ENCODE data around the gene HASPIN.
"Not testable (repeated sequence)": the region's sequence is repeated elsewhere in the genome, so short reads cannot be mapped to it uniquely, and the experiment has no call there.

HASPIN gene

DNA sequence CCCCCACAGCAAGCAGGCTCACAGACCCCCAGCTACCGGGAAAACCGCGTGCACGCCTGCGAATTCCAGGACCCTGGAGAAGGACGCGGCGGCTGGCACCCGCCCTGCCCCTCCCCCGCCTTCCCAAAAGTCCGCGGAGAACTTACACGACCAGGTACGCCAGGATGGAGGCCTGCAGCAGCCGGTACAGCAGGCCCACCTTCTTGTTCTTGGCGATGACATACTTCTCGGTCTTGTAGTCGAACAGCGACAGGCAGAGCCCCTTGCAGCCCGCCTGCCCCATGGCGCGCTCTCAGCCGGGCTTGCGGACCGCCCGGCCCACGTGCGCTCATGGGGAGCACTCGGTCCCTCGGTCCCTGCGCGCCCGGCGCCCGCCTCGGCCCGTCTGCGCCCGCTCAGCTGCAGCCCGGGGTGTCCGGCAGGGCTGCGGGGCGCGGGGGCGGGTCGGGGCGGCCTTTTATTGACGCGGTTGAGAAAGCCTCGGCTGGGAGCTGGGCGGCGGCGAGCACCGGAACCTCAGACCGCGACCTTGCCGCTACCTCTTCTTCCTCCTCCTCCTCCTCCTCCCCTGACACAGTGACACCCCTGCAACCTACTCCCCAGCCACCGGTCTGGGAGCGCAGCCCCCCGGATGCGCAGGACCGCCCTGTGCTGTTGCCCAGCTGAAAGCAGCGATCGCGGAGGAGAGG is 27.8 kb upstream of the HASPIN start, which contains the start of gene P2RX5:
TSS of gene P2RX5 (minus strand) at position 433 of the 689 bp plus-strand sequence. CDS start at position 283, 150 bp downstream.
- no peak for DNase-seq (ENCODE audit: low read depth)

DNA sequence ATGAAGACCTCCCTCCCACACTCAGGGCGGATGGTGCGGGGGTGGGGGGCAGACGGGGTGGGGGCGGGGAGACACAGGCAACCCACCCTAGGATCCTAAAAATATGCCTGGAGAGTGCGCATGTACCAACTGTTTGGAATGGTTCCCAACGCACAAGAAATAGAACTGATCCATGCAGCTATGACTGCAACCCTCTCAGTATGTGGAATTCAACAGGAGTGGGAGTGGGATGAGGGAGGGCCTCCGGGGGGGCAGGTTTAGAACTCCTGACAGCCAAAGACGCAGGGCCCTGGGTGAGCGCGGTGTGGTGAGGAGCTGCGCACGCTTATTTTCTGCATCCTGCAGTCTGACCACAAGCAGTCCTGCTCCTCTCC is 26.6 kb upstream of the HASPIN start:
- DNase-seq (ENCODE audit: low read depth), result no peak

DNA sequence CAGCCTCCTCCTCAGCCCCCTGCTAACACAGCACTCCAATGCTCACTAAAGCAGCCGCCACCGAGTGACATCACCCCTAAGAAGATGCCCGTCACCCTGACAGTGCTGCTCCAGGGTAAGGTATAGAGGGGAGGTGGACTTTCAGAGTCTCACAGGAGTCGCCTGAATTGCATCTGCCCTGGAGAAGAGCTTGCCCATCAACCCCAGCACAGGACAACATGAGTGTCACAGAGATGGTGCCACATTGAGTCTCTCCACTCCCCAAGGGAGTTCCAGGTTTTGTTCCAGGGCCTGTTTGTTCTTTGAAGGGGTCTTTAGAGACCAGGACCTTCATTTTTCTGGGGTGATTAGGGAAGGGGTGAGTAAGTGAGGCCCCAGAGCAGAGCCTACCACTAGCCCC is 25.6 kb upstream of the HASPIN start:
- no peak for DNase-seq (ENCODE audit: low read depth)

DNA sequence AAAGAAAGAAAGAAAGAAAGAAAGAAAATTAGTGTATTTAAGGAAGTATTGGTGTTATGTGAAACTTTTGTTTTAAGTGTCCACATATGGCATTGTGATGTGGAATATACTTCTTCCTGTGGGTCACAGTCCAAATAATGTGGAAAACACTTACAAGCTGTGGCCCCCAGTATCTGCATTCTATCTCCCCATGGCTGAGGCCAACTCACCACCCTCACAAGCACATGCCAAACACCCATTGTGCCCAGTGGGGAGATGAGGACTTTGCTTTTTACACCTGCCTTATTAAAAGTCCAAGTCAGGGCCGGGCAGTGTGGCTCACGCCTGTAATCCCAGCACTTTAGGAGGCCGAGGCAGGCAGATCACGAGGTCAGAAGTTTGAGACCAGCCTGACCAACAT is 23.8 kb upstream of the HASPIN start:
- DNase-seq (ENCODE audit: low read depth), result no peak

DNA sequence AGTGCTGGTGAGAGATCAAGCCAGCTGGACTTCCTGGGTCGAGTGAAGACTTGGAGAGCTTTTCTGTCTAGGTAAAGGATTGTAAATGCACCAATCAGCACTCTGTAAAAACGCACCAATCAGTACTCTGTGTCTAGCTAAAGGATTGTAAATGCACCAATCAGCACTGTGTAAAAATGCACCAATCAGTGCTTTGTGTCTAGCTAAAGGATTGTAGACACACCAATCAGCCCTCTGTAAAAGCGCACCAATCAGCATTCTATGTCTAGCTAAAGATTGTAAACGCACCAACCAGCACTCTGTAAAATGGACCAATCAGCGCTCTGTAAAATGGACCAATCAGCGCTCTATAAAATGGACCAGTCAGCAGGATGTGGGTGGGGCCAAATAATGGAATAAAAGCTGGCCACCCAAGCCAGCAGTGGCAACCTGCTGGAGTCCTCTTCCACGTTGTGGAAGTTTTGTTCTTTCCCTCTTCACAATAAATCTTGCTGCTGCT is 21.6 kb upstream of the HASPIN start:
- not testable (repeated sequence) for DNase-seq (ENCODE audit: low read depth)

DNA sequence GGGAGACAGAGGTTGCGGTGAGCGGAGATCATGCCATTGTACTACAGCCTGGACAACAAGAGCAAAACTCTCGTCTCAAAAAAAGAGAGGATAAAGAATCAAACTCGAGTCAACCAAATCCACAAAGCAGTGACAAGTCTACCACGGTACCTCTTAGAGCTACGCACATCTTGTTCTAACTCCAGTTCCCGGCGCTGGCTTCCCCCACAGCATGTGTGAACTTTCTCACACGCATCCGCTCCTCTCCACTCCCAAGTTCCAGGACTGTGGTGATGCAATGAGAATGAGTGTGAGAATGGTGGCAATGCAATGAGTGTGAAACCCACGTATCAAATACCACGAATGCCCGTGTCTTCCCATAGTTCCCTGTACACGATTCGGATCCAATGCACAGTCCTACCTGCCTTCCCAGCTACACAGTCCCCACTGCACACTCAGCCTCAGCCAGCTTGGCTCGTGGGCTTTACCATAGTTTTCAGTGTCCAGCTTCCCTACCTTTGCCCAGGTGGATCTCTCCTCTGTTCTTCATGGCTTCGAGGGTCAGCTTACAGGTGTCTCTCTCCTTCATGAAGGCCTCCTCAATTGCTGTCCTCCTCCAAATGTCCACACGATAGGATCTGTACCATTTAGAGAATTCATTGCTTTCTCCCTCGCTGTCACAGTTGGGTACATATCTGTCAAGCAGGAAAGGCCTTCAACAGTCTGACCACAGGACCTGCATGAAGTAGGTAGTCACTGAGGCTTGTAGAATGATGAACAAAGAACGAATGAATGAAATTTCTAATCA is 18.6 kb upstream of the HASPIN start:
- DNase-seq (ENCODE audit: low read depth), result no peak

DNA sequence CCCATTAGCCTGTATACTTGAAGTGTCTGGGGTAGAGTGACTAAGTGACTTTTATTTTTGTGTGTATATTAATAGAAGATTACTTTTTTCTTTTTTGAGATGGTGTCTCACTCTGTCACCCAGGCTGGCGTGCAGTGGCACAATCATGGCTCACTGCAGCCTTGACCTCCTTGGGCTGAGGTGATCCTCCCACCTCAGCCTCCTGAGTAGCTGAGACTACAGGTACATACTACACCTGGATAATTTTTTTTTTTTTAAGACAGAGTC is 18.1 kb upstream of the HASPIN start:
- DNase-seq (ENCODE audit: low read depth), result not testable (repeated sequence)

DNA sequence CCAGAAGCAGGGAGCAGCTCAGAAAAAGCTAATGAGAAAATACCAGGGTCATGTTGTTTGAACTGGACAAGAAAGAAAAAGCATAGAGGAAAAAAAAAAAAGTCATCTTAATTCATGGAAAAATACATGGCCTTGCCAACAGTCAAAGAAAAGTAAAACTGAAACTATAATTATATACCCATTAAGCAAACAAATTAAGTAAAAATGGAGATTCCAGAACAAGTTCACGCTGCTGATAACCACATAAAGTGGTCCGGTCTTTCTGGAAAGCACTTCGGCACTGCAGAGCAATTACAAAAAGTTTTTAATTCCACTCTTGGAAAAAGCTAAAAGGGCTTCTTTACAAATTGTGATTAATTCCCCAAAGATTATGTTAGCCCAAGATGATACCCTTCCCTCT is 15.3 kb upstream of the HASPIN start:
- no peak for DNase-seq (ENCODE audit: low read depth)

DNA sequence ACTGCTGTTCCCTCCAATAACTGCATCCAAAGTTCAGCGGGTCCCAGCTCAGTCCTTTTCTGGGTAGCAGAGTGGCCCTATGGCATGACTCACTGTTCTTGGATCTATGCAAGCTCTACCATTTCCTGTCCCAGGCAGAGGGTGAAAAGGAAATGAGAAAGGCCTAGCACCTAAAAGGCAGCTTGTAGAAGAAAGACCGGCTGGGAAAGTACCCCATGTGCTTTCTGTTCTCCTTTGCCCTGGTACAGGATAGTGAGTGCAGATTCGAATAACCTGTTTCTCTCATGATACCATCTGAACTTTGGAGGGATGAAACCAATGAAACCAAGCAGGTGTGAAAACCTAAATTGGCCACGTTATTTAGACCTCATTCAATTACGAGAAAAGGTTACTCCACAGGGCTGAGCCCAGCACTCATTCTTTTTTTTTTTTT is 12.7 kb upstream of the HASPIN start:
- peak; percentile 58 for DNase-seq (ENCODE audit: low read depth)

DNA sequence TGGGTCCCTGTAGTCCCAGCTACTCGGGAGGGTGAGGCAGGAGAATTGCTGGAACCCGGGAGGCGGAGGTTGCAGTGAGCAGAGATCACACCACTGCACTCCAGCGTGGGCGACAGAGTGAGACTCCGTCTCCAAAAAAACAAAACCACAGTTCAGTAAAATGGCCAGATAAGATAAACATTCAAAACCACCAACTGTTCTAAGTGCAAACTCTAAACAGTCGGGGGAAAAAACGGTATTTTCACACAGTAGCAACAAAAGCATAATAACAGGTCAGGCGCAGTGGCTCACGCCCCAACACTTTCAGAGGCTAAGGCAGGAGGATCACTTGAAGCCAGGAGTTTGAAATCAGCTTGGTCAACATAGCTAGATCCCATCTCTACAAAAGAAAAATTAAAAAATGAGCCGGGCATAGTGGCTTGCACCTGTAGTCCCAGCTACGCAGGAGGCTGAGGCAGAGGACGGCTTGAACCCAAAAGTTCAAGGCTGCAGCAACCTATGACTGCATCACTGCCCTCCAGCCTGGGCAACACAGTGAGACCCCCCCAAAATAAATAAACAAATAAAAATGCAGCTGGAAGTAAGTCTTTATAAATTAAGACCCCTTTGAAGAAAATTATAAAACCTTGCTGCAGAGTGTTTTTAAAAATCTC is 10.8 kb upstream of the HASPIN start:
- no peak for DNase-seq (ENCODE audit: low read depth)

DNA sequence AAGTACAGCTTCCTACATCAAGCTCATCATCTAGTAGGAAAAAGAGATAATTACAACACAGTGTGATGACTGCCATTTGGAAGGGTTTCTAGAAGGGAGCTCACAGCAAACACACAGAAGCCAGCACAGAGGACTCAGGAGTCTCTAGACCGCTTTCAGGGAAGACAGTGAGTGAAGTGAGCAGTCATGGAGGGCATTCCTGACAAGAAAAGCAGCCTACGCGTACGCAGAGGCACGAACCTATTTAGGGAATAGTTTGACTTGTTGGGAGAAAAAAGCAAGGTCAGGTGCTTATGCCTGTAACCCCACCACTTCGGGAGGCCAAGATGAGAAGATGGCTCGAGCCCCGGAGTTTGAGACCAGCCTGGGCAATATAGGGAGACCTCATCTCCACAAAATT is 8.4 kb upstream of the HASPIN start:
- DNase-seq (ENCODE audit: low read depth), result no peak

DNA sequence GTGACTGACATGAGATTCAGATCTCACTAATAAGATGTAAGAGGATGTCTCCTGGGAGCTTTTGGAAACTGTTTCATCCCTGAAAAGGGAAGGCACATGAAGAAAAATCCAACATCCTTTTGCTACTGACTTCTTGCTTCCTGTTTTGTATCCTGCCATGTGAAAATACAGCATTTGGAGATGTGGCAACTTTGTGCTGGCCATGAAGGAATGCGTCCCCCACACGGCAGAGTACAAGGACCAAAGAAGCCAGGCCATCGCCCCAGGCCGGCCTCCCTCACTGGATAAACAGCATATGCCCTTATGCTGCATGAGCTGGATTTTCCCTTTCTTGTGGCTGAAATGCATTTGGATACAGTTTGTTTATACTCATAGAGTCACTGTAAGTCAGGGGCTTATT is 5.5 kb upstream of the HASPIN start:
- DNase-seq (ENCODE audit: low read depth), result no peak

DNA sequence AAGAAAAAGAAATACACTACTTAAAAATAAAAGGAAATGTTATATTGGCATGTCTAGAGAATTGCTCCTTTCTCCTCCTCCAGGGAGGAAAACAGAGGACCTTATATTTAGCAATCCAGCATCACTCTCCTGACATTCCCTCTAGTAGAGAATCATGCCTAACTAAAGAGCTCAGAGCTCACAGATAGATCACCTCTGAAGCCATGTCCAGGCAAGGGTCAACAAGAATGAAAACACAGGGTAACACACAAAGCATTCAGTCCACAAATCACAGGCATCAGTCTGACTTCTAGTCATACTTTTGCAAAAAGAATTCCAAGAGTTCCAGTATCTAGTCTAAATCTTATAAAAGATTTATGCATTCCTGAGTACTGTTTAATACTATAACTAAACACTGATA is 4.4 kb upstream of the HASPIN start:
- no peak for DNase-seq (ENCODE audit: low read depth)

DNA sequence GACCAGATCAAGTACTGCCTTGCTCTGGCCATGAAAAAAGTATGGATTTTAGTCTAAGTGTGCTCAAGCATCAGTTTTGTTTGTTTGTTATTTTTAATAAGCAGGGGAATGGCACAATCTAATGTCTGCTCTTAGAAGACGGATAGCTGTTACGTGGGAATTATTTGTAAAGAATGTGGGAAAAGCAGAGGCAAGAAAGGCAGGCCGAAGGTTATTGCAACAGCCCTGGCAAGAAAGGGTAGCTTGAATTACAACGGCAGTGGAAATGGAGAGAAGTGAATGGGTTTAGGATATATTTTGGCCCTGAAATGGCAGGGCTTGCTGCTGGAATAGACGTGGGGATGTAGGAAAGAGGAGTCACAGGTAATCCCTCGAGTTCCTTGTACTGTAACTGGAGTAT is 987 bp upstream of the HASPIN start:
- no peak for DNase-seq (ENCODE audit: low read depth)

DNA sequence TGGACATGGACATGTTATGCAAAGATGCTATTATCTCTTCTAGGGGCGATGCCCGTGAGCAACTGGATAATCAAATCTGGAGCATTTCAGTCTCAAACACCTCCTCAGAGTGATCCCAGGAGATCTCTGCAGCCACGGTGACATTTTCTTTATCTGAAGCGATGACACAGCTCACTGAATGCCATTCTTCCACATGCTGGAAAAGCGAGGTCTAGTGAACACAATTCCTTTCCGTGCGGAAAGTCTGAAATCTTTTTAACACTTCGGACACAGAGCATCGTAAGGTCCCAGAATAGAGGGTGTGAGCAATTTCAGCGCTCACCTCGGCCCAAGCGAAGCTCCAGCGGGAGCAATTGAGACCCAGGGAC is 531 bp upstream of the HASPIN start:
- DNase-seq (ENCODE audit: low read depth), result no peak

DNA sequence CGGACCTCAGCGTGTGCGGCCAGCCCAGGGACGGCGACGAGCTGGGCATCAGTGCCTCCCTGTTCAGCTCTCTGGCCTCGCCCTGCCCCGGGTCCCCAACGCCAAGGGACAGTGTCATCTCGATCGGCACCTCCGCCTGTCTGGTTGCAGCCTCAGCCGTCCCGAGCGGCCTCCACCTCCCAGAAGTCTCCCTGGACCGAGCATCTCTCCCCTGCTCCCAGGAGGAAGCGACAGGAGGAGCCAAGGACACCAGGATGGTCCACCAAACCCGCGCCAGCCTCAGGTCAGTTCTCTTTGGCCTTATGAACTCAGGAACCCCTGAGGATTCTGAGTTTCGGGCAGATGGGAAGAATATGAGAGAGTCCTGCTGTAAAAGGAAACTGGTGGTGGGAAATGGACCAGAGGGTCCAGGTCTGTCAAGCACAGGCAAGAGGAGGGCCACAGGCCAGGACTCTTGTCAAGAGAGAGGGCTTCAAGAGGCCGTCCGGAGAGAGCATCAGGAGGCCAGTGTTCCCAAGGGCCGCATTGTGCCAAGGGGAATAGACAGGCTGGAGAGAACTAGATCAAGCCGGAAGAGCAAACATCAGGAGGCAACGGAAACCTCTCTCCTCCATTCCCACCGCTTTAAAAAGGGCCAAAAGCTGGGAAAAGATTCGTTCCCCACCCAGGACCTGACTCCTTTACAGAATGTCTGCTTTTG is 825 bp downstream of the HASPIN start:
- DNase-seq (ENCODE audit: low read depth), result no peak

DNA sequence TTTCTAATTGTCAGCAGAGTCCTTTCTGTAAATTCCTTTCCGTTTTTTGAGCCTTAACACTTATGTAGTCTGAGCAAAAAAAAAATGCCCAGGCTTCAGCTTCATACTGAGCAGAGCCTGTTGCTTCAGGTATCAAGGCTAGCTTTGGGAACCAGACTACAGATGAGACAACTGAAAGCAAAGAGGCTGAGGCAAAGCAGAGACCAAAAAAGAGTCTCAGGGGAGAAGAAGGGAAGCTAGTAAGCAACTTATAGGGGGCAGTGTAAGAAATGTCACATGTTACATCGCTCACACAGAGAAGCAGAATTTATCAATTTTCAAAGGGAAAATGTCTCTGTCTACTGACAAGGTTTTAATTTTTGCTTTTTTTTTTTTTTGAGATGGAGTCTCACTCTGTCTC is 3.3 kb downstream of the HASPIN start:
- no peak for DNase-seq (ENCODE audit: low read depth)

DNA sequence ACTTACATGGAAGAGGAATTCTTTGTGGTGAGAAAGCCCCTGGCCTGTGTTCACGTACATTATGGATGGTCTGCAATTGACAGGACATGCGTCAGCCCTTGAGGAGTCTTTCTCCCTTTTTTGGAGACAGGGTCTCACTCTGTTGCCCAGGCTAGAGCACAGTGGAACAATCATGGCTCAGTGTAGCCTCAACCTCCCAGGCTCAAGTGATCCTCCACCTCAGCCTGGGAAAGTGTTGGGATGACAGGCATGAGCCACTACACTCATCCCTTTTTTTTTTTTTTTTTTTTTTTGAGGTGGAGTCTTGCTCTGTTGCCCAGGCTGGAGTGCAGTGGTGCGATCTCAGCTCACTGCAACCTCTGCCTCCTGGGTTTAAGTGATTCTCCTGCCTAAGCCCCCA is 4.4 kb downstream of the HASPIN start:
- DNase-seq (ENCODE audit: low read depth), result not testable (repeated sequence)

DNA sequence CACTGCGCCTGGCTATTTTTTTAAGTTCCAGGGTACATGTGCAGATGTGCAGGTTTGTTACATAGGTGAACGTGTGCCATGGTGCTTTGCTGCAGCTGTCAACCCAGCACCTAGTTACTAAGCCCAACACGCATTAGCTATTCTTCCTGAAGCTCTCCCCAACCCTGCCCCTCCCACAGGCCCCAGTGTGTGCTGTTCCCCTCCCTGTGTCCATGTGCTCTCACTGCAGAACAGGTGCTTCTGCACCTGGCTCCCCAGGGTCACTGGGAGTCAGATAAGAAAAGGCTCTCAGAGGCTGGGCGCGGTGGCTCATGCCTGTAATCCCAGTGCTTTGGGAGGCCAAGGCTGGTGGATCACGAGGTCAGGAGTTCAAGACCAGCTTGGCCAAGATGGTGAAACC is 6.2 kb downstream of the HASPIN start:
- no peak for DNase-seq (ENCODE audit: low read depth)

DNA sequence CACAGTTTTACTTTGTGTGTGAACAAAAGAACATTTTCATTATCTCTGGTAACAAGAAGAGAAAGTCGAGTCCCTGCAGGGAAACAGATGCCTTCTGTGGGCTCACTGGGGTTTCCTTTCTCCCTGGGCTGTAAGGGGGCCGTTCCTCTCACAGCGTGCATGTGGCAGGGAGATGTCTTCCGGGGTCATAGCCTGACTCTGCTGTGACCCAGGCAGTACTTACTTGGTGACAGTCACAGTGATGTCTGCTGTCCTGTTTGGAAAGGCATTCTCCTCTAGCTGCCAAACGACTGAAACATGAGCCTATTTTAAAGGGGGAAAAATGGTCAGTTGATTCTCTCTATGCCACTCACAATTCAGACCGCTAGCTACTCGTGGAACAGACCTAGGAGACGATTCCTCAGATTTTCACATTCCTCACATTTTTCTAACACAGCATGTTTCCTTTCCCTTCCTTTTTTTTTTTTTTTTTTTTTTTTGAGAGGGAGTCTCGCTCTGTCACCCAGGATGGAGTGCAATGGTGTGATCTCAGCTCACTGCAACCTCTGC is 7.3 kb downstream of the HASPIN start:
- DNase-seq (ENCODE audit: low read depth), result no peak

DNA sequence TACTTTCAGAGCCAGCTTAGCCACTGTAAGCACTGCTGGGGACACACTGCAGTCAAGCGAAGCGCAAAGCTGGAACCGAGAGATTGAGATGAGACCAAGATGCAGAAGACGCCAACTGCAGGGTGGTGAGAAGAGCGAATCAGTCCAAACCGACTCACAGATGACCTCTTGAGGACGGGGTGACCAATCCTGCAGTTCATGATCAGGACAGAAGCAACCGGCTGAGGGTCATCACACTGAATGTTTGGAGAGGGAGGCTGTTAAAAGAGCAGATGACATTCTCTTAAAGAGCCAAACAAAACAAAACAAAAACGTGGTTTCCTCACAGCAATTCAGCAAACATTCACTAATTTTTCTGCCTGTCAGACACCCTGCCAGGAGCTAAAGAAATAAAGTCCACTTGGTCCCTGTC is 8.5 kb downstream of the HASPIN start:
- DNase-seq (ENCODE audit: low read depth), result no peak

DNA sequence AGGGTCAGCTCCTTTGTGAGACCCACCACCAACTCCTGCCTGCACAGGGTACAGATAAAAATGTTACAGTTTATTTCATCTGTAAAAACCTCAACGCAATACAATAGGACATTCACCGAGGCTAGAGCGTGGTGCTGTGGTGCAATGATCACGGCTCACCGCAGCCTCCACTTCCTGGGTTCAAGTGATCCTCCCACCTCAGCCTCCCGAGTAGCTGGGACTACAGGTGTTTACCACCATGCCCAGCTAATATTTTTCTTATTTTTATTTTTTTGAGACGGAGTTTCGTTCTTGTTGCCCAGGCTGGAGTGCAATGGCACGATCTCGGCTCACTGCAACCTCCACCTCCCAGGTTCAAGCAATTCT is 11.2 kb downstream of the HASPIN start:
- DNase-seq (ENCODE audit: low read depth), result not testable (repeated sequence)

All from T follicular helper cell (primary cell).